K562 (cell line): Measurements from ENCODE around the gene LDB2. TPM values are rescaled to one million over a fixed set of nuclear protein-coding genes. Genes with fewer than 3 reads are reported as not detected.

Source experiments
- ATAC-seq: fragments of 200-7000 bp; cut with Tn5 transposase; 3 replicates; pipeline ENCODE4 v1.9.1; 2020; ENCODE audit warnings: moderate library complexity
- BruUV-seq: library from RNA; stranded (reverse); fragments of 400-500 nt; replicated peaks from 2 replicates; lab custom pipeline; 2021; lab: Mats Ljungman, UMichigan
- CTCF ChIA-PET: fragments of 300-600 bp; formaldehyde crosslinking; extraction: SDS; loops from one replicate; lab custom pipeline; 2021; ENCODE audit warnings: low intra/inter-chr PET ratio; lab: Yijun Ruan, JAX
- POLR2A ChIA-PET: fragments of 300-600, 350-650 bp; sonication (Branson Sonifier 250); formaldehyde crosslinking; extraction: SDS; loops from one replicate; lab custom pipeline; 2021; ENCODE audit warnings: antibody characterized with exemption, inconsistent platforms; lab: Yijun Ruan, JAX
- DNase-seq, 4 experiments: peaks; one replicate each; pipeline versions ENCODE4 v3.0.0 to v3.0.0-alpha.2; 2011 to 2018; ENCODE audit warnings: low spot score in 3 of 4, mixed read lengths in 3 of 4; ENCODE audit errors: extremely low read depth in 1 of 4
- FAIRE-seq: peaks from 2 replicates; lab custom pipeline; 2011; peaks lifted over from hg19 to GRCh38; lab: Jason Lieb, UNC
- H2AFZ ChIP-seq: 2 replicates; pipeline ENCODE4 v1.6.0; 2011; ENCODE audit warnings: low read depth, low read length, control low read depth, inconsistent platforms
- H3K27ac ChIP-seq: fragments of 200-600 bp; 3 replicates; pipeline ENCODE4 v1.8.0; 2011; ENCODE audit warnings: low read depth, mild to moderate bottlenecking, control low read depth, inconsistent platforms, low read length, moderate library complexity, mixed read lengths; ENCODE audit errors: extremely low read depth
- H3K27me3 ChIP-seq, 2 experiments: fragments of 300-600 bp in 1 of 2; 2 replicates in 1 of 2; 3 replicates in 1 of 2; pipeline versions ENCODE4 v1.6.0 to v1.8.0; 2011; ENCODE audit warnings: inconsistent platforms in 2 of 2, low read length in 2 of 2, mild to moderate bottlenecking in 1 of 2, mixed read lengths in 1 of 2, moderate library complexity in 1 of 2; ENCODE audit not compliant: control insufficient read depth in 2 of 2, insufficient read depth in 2 of 2
- H3K36me3 ChIP-seq: fragments of 300-600 bp; 3 replicates; pipeline ENCODE4 v1.8.0; 2011; ENCODE audit warnings: mild to moderate bottlenecking, low read length, inconsistent platforms; ENCODE audit not compliant: control insufficient read depth, insufficient read depth
- H3K4me1 ChIP-seq, 2 experiments: fragments of 200-600 bp in 1 of 2; replicated peaks in 1 of 2; 2 replicates in 1 of 2; 3 replicates in 1 of 2; pipeline versions ENCODE4 v1.5.1 to v1.8.0; 2011; ENCODE audit warnings: inconsistent platforms in 2 of 2, low read length in 2 of 2, mild to moderate bottlenecking in 1 of 2, mixed read lengths in 1 of 2, moderate library complexity in 1 of 2; ENCODE audit not compliant: control insufficient read depth in 2 of 2, insufficient read depth in 2 of 2
- H3K4me2 ChIP-seq: 2 replicates; pipeline ENCODE4 v1.6.1; 2011; ENCODE audit warnings: low read length, control low read depth, inconsistent platforms, mixed read lengths; ENCODE audit not compliant: insufficient read depth
- H3K4me3 ChIP-seq: fragments of 200-600 bp; sonication (generic), shearing (Covaris generic); 2 replicates; pipeline ENCODE4 v1.5.1; 2016; ENCODE audit warnings: control low read depth, inconsistent platforms
- H3K79me2 ChIP-seq: fragments of 200-600 bp; 3 replicates; pipeline ENCODE4 v1.8.0; 2011; ENCODE audit warnings: low read length, inconsistent platforms; ENCODE audit not compliant: control insufficient read depth, insufficient read depth
- H3K9ac ChIP-seq, 2 experiments: 2 replicates each; pipeline versions ENCODE4 v1.6.0 to v1.6.1; 2011; ENCODE audit warnings: low read depth in 2 of 2, low read length in 2 of 2, control low read depth in 1 of 2, inconsistent platforms in 1 of 2, mild to moderate bottlenecking in 1 of 2, mixed read lengths in 1 of 2; ENCODE audit not compliant: insufficient read depth in 1 of 2
- H3K9me1 ChIP-seq: one replicate; pipeline ENCODE4 v1.6.0; 2011; ENCODE audit warnings: inconsistent platforms, mild to moderate bottlenecking, low read length, moderate library complexity; ENCODE audit not compliant: control insufficient read depth, insufficient read depth
- H3K9me3 ChIP-seq: replicated peaks from 2 replicates; pipeline ENCODE4 v1.5.1; 2011; ENCODE audit warnings: low read depth, low read length, inconsistent platforms; ENCODE audit not compliant: control insufficient read depth, insufficient read depth
- H4K20me1 ChIP-seq: replicated peaks from 2 replicates; pipeline ENCODE4 v1.6.1; 2011; ENCODE audit warnings: low read length, inconsistent platforms, mixed read lengths; ENCODE audit not compliant: control insufficient read depth, insufficient read depth
- CBFB ChIP-seq: sonication (generic); formaldehyde crosslinking; IDR thresholded peaks from 2 replicates; pipeline ENCODE4 v1.4.0; 2020; ENCODE audit warnings: mild to moderate bottlenecking, missing genetic modification reagents
- CTCF ChIP-seq, 3 experiments: IDR thresholded peaks in 2 of 3; conservative IDR thresholded peaks in 1 of 3; 2 replicates each; pipeline ENCODE4 v1.5.1; 2011 to 2012; ENCODE audit warnings: low read length in 3 of 3, mild to moderate bottlenecking in 3 of 3, control low read depth in 2 of 3, improper control_type of control experiment in 1 of 3, inconsistent platforms in 1 of 3, low read depth in 1 of 3, mixed read lengths in 1 of 3, moderate library complexity in 1 of 3; ENCODE audit not compliant: insufficient read depth in 2 of 3
- MCM5 ChIP-seq: fragments of 450-650 bp; IDR thresholded peaks from 2 replicates; pipeline ENCODE4 v1.6.1; 2016; ENCODE audit warnings: low read depth
- NCOA4 ChIP-seq: fragments of 450-650 bp; IDR thresholded peaks from 2 replicates; pipeline ENCODE4 v1.6.1; 2018; ENCODE audit warnings: mild to moderate bottlenecking; ENCODE audit not compliant: partially characterized antibody
- PTRF ChIP-seq: fragments of 450-650 bp; IDR thresholded peaks from 2 replicates; pipeline ENCODE4 v1.6.1; 2016; ENCODE audit warnings: mild to moderate bottlenecking, missing genetic modification characterization, missing compliant biosample characterization
- RAD21 ChIP-seq, 2 experiments: fragments of 250-450 bp in 1 of 2; fragments of 450-650 bp in 1 of 2; sonication (Bioruptor Pico) in 1 of 2; formaldehyde crosslinking in 1 of 2; IDR thresholded peaks in 1 of 2; conservative IDR thresholded peaks in 1 of 2; 2 replicates each; pipeline versions ENCODE4 v1.4.0 to v1.8.0; 2020 to 2022; ENCODE audit warnings: mild to moderate bottlenecking in 2 of 2, moderate library complexity in 1 of 2
- SNRNP70 ChIP-seq: fragments of 200-400 bp; formaldehyde crosslinking; optimal IDR thresholded peaks from 2 replicates; pipeline ENCODE3; 2017; ENCODE audit warnings: low read depth, low read length
- TRIM28 ChIP-seq: fragments of 450-650 bp; IDR thresholded peaks from 2 replicates; pipeline ENCODE4 v1.6.1; 2017
- U2AF2 ChIP-seq: fragments of 200-400 bp; formaldehyde crosslinking; optimal IDR thresholded peaks from 2 replicates; pipeline ENCODE3; 2017; ENCODE audit warnings: low read depth, mild to moderate bottlenecking, low read length
- XRCC4 ChIP-seq: IDR thresholded peaks from one replicate; pipeline ENCODE4 v1.6.1; 2011; ENCODE audit not compliant: insufficient read depth, insufficient read length; ENCODE audit errors: extremely low read depth
- ZBTB33 ChIP-seq: sonication (generic); formaldehyde crosslinking; IDR thresholded peaks from 2 replicates; pipeline ENCODE4 v1.8.1; 2023; ENCODE audit warnings: mild to moderate bottlenecking, missing genetic modification reagents
- ZBTB43 ChIP-seq: sonication (generic); formaldehyde crosslinking; IDR thresholded peaks from 2 replicates; pipeline ENCODE4 v1.8.0; 2023; ENCODE audit warnings: mild to moderate bottlenecking, missing genetic modification reagents
- ZBTB7A ChIP-seq: IDR thresholded peaks from 2 replicates; pipeline ENCODE4 v1.6.1; 2011; ENCODE audit warnings: low read depth, mild to moderate bottlenecking, low read length, moderate library complexity, borderline replicate concordance; ENCODE audit not compliant: control insufficient read depth
- ZFP36 ChIP-seq: fragments of 150-350 bp; IDR thresholded peaks from 2 replicates; pipeline ENCODE4 v1.6.1; 2018; ENCODE audit warnings: low read length, low read depth; ENCODE audit not compliant: partially characterized antibody
- ZFX ChIP-seq: sonication (generic); formaldehyde crosslinking; IDR thresholded peaks from 2 replicates; pipeline ENCODE4 v1.8.0; 2022; ENCODE audit warnings: mild to moderate bottlenecking, missing genetic modification reagents, moderate library complexity
- ZNF408 ChIP-seq: fragments of 250-450 bp; sonication (Bioruptor Pico); IDR thresholded peaks from 2 replicates; pipeline ENCODE4 v1.4.0; 2020; ENCODE audit warnings: low read depth, mild to moderate bottlenecking, moderate library complexity
- ZNF561 ChIP-seq: fragments of 450-650 bp; formaldehyde crosslinking; conservative IDR thresholded peaks from 2 replicates; pipeline ENCODE4 v1.4.0; 2020; ENCODE audit warnings: mild to moderate bottlenecking, moderate library complexity
- ZNF780A ChIP-seq: fragments of 250-450 bp; sonication (Bioruptor Pico); IDR thresholded peaks from 2 replicates; pipeline ENCODE4 v1.5.0; 2021; ENCODE audit warnings: mild to moderate bottlenecking
- ZZZ3 ChIP-seq: fragments of 450-650 bp; IDR thresholded peaks from 2 replicates; pipeline ENCODE4 v1.6.1; 2016; ENCODE audit warnings: antibody characterized with exemption, mild to moderate bottlenecking, moderate library complexity
- WGBS: fragments of 100-300 bp; shearing (Covaris generic); methylation state at CpG from one replicate; pipeline ENCODE4 v1.1.6; 2016; ENCODE audit warnings: low coverage, mixed read lengths; ENCODE audit not compliant: insufficient coverage; ENCODE audit errors: missing lambda C conversion rate; 5-methylcytosine and 5-hydroxymethylcytosine counted together
- in situ Hi-C: fragments of 300-500 bp; cut with MboI; formaldehyde crosslinking; loops from 4 replicates; pipeline ENCODE4 v1.15.0; 2018; ENCODE audit warnings: inconsistent platforms, mixed read lengths
- intact Hi-C: fragments of 100-400 bp; cut with micrococcal nuclease; formaldehyde crosslinking; loops from 2 replicates; pipeline ENCODE4 v1.14.2; 2022
- polyA plus RNA-seq, 8 experiments: library from polyadenylated mRNA; depleted of rRNA in 4 of 8; stranded (reverse) in 5 of 8; unstranded in 3 of 8; fragments of >200 nt; fragmentation: Nextera tagmentation in 2 of 8; fragmentation: Illumina TruSeq in 1 of 8; extraction: Ambion mirVana in 2 of 8; extraction: Trizol in 1 of 8; gene quantifications; 2 replicates each; pipeline versions ENCODE4 v1.2.1 to v1.2.3, GENCODE V29; 2011 to 2014; ENCODE audit warnings: inconsistent platforms in 1 of 8, missing spikeins in 1 of 8
- total RNA-seq, 7 experiments: library from RNA; depleted of rRNA in 6 of 7; stranded (reverse); fragments of >200 nt in 6 of 7; fragmentation: Illumina TruSeq in 2 of 7; extraction: Trizol in 2 of 7; gene quantifications; 2 replicates each; pipeline versions ENCODE4 v1.2.1 to v1.2.3, GENCODE V29; 2011 to 2021; ENCODE audit warnings: low replicate concordance in 1 of 7

The LDB2 gene
- total and polyA plus RNA-seq, 9 of the 15 experiments (the other 6 are each of a cell fraction or from before 2014, with no cell fraction given), result 0.10 to 0.20 TPM; not detected in 7

GRCh38 chr4:16641971-16642370, 256.5 kb downstream of the LDB2 start:
- intact Hi-C loops, result no loop called here
- no peak overlapping the region for H3K4me3 ChIP-seq
- no peaks in the 10 kb centered on the region for H3K9me1 ChIP-seq
- ChIA-PET POLR2A (no interaction called here), CTCF (no interaction called here)
- FAIRE-seq, result no peak
- ATAC-seq, result no peak
- no peaks in the 10 kb centered on the region for H3K9me3 ChIP-seq
- no peaks in the 10 kb centered on the region for H3K79me2 ChIP-seq
- H3K9ac ChIP-seq, result no peak overlapping the region
- no peak for DNase-seq
- H4K20me1 ChIP-seq, result no peaks in the 10 kb centered on the region
- no TSS peak for BruUV-seq
- H3K36me3 ChIP-seq, result no peaks in the 10 kb centered on the region
- TF ChIP-seq ZBTB33 (CRISPR knock-in tag), result no peak
- TF ChIP-seq ZNF780A (CRISPR knock-in tag), result no peak
- no peak for TF ChIP-seq ZFP36
- TF ChIP-seq SNRNP70, result no peak
- no peak for TF ChIP-seq TRIM28
- no peak for TF ChIP-seq ZBTB43 (CRISPR knock-in tag)
- TF ChIP-seq ZNF408 (CRISPR knock-in tag), result no peak
- TF ChIP-seq ZZZ3, result no peak
- TF ChIP-seq ZBTB7A, result no peak
- no peak for TF ChIP-seq RAD21 (CRISPR knock-in tag; conservative IDR thresholded peaks at IDR 0.05 in 1 of 2, IDR thresholded peaks at IDR 0.05 in 1 of 2)
- no peak for TF ChIP-seq XRCC4
- no peak for TF ChIP-seq NCOA4
- TF ChIP-seq ZNF561 (CRISPR knock-in tag), result no peak
- TF ChIP-seq U2AF2, result no peak
- no peak for TF ChIP-seq MCM5
- TF ChIP-seq CBFB (CRISPR knock-in tag), result no peak
- no peak for TF ChIP-seq ZFX (CRISPR knock-in tag)
- TF ChIP-seq CTCF (IDR thresholded peaks at IDR 0.05 in 2 of 3, conservative IDR thresholded peaks at IDR 0.05 in 1 of 3; ENCODE audit: insufficient read depth in 2 of 3, low read depth in 1 of 3, low read length in 3 of 3), result no peak
- TF ChIP-seq PTRF (tag), result no peak
- no peaks in the 10 kb centered on the region for H3K27me3 ChIP-seq
- 0% methylated on average over 1 of the region's 1 CpG for WGBS
- no peak overlapping the region for H3K4me2 ChIP-seq
- no peak overlapping the region for H3K27ac ChIP-seq
- in situ Hi-C loops, result no loop called here
- no peak overlapping the region for H2AFZ ChIP-seq
- no peaks in the 10 kb centered on the region for H3K4me1 ChIP-seq
